Duodenal mucosa (tissue), 2 donors: Measurements from ENCODE around the gene LRCH4.
"Not testable (repeated sequence)": the region's sequence is repeated elsewhere in the genome, so short reads cannot be mapped to it uniquely, and the experiment has no call there.

Experiments used
- H3K27ac ChIP-seq: one replicate; pipeline ENCODE4 v1.7.0; 2013; ENCODE audit warnings: low read depth, low read length
- H3K27me3 ChIP-seq, 2 donors: one replicate each; pipeline ENCODE4 v1.7.0; 2013; ENCODE audit warnings: low read length in 2 of 2, control low read depth in 1 of 2; ENCODE audit not compliant: insufficient read depth in 2 of 2, control insufficient read depth in 1 of 2
- H3K36me3 ChIP-seq, 2 donors: one replicate each; pipeline ENCODE4 v1.7.0; 2013; ENCODE audit warnings: low read length in 2 of 2, control low read depth in 1 of 2; ENCODE audit not compliant: insufficient read depth in 2 of 2, control insufficient read depth in 1 of 2
- H3K4me1 ChIP-seq, 2 donors: one replicate each; pipeline ENCODE4 v1.7.0; 2013; ENCODE audit warnings: low read length in 2 of 2, control low read depth in 1 of 2; ENCODE audit not compliant: insufficient read depth in 2 of 2, control insufficient read depth in 1 of 2
- H3K4me3 ChIP-seq, 2 donors: one replicate each; pipeline ENCODE4 v1.7.0; 2013; ENCODE audit warnings: low read length in 2 of 2, low read depth in 1 of 2
- H3K9ac ChIP-seq, 2 donors: one replicate each; pipeline ENCODE4 v1.7.0; 2013; ENCODE audit warnings: low read length in 2 of 2, low read depth in 1 of 2
- H3K9me3 ChIP-seq, 2 donors: one replicate each; pipeline ENCODE4 v1.7.0; 2013; ENCODE audit warnings: low read length in 2 of 2, control low read depth in 1 of 2; ENCODE audit not compliant: control insufficient read depth in 1 of 2

LRCH4 gene

DNA sequence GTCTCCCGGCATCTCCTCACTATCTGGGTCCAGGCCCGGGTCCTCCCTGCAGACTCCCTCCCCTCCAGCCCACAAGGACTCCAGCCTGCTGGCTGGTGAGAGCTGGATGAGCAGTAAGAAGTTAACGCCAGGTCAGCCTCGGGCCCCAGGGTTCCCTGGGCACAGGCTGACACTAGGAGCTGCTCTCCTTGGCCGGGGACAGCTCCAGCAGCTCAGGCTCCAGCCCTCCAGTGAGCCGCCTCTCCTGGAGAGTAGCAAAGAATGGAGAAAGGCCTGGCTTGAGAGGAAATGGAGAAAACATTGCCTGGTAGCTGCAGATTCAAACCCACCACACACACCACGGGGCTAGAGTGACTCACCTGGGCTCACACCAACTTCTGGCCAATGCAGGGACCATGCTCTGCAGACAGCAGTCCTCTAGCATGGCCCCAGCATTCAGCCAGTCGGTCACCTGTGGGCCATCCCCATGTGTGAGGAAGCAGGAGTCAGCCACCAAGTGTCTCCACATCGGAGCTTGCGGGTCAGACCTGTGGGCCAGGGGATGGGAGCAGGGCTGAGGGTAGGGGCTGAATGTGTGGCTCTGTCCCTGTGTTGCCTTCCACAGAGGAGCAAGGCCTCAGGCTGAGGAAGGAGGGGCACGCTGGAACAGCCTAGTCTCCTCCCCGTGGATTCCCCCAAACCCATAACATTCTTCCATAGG is 18.7 kb downstream of the LRCH4 start:
- Histone ChIP-seq H3K9ac (no peak overlapping the region), H3K4me1 (peaks cover 33 to 37% of the 10 kb centered on the region in 2 donors), H3K36me3 (peaks cover 13 to 31% of the 10 kb centered on the region in 2 donors), H3K9me3 (no peaks in the 10 kb centered on the region), H3K27me3 (no peaks in the 10 kb centered on the region), H3K27ac (no peak overlapping the region), H3K4me3 (no peak overlapping the region)

DNA sequence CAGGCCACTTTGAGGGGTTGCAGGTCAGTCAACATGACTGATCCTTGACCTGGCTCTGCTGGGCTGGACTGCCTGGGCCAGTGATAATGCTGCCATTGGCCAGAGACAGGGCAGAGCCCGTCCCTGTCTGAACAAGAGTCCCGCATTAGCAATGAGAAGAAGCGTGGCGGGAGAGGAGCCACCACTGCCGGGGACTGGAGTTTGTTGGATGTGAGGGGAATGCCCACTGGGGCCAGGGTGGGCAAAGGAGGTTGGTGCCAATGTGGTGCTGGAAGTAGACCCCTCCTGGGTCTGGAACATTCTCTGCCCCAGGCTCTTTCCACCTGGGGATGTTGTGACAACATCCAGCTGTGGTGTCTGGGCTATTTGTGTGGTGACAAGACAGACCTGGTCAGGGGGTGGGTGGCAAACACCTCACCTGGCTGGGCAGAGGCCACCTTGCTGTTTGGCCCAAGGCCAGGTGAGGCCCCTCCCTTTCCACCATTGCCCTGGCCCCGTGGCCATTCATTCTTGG is 19.9 kb downstream of the LRCH4 start:
- Histone ChIP-seq H3K9ac (no peak overlapping the region), H3K4me3 (no peak overlapping the region), H3K9me3 (no peaks in the 10 kb centered on the region), H3K27me3 (no peaks in the 10 kb centered on the region), H3K4me1 (peaks cover 29 to 33% of the 10 kb centered on the region in 2 donors), H3K27ac (no peak overlapping the region), H3K36me3 (peaks cover 13 to 42% of the 10 kb centered on the region in 2 donors)

DNA sequence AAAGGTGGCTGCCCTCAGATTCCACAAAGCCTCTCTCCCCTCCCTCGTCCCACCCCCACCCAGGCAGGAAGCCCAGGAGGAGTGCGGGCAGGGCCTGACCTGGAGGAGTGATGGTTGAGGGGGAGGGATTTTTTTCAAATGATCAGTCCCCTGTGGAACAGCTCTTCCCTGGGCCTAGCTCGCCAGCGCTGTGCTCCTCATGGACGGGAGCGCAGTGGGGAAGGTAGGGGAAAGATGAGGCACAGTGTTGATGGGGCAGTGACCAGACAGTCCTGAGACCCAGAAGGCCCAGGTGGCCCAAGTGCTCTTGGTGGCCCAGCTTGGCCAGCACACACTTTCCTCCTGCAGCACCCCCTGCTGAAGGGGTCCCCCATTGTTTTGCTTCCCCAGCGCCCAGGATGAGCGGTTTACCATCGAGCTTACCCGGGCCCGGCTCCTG is 20.8 kb downstream of the LRCH4 start:
- H3K4me3 ChIP-seq = no peak overlapping the region
- peaks cover 24% of the 10 kb centered on the region in 2 donors for H3K4me1 ChIP-seq
- H3K9ac ChIP-seq = no peak overlapping the region
- no peaks in the 10 kb centered on the region for H3K9me3 ChIP-seq
- H3K36me3 ChIP-seq = peaks cover 13 to 46% of the 10 kb centered on the region in 2 donors
- no peak overlapping the region for H3K27ac ChIP-seq
- H3K27me3 ChIP-seq = no peaks in the 10 kb centered on the region

DNA sequence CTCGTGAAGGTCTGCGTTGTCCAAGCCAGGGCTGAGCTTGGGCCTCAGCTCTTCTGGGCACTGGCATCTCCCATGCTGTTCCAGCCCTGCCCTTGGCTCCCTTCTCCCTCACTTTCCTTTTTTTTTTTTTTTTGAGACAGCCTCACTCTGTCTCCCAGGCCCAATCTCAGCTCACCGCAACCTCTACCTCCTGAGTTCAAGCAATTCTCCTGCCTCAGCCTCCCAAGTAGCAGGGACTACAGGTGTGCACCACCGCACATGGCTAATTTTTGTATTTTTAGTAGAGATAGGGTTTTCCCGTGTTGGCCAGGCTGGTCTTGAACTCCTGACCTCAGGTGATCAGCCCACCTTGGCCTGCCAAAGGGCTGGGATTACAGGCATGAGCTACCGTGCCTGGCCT is 21.5 kb downstream of the LRCH4 start:
- peaks cover 19 to 21% of the 10 kb centered on the region in 2 donors for H3K4me1 ChIP-seq
- H3K27me3 ChIP-seq, H3K4me3 ChIP-seq, H3K9me3 ChIP-seq, H3K27ac ChIP-seq, H3K9ac ChIP-seq: not testable (repeated sequence)
- H3K36me3 ChIP-seq = peaks cover 13 to 49% of the 10 kb centered on the region in 2 donors

DNA sequence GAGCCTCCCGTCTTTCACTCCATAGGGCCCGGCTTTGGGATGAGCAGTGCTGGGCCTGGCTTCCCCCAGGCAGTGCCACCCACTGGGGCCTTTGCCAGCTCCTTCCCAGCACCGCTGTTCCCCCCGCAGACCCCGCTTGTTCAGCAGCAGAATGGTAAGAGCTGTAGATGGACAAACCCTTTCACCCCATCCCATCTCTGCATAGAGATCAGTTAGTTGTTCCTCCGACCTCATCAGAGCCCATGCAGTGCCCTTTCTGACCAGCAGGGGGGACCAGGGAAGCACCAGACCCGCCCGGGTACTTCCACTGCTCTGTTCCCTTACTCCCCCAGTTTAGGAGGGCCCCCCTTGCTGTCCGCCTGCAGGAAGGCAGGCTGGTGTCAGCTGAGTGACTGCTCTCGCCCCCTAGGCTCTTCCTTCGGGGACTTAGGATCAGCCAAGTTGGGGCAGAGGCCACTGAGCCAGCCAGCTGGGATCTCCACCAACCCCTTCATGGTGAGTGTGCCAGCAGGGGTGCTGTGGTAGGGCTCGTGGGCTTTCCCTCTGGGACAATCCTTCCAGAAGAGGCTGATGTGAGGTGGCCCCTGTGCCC is 22.0 kb downstream of the LRCH4 start:
- H3K9me3 ChIP-seq = no peaks in the 10 kb centered on the region
- peaks cover 14 to 16% of the 10 kb centered on the region in 2 donors for H3K4me1 ChIP-seq
- H3K9ac ChIP-seq = peak overlapping the region in 1 of 2 donors; percentile 43
- H3K4me3 ChIP-seq = no peak overlapping the region
- no peak overlapping the region for H3K27ac ChIP-seq
- H3K27me3 ChIP-seq = no peaks in the 10 kb centered on the region
- H3K36me3 ChIP-seq = peaks cover 13 to 54% of the 10 kb centered on the region in 2 donors

DNA sequence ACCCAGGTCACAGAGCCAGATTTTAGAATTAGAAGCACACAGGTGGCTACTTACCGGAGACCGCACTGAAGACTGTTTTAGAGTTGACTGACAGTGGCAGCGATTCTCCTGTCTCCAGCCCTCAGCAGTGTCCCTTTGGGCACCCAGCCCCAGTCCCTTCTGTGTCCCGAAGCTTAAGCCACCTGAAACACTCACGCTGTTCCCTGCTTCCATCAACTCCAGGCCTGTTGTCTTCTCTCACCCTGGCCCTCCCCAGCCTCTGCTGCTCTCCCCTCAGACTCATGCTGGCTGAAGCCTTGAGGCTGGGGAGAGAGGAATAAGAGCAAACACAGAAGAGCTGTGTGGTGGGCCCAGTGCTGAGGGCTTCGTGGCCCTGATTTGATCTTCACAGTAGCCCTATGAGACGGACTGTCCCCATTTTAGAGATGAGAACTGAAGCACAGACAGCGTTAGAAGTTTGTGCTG is 22.8 kb downstream of the LRCH4 start:
- no peak overlapping the region for H3K27ac ChIP-seq
- H3K4me3 ChIP-seq = no peak overlapping the region

DNA sequence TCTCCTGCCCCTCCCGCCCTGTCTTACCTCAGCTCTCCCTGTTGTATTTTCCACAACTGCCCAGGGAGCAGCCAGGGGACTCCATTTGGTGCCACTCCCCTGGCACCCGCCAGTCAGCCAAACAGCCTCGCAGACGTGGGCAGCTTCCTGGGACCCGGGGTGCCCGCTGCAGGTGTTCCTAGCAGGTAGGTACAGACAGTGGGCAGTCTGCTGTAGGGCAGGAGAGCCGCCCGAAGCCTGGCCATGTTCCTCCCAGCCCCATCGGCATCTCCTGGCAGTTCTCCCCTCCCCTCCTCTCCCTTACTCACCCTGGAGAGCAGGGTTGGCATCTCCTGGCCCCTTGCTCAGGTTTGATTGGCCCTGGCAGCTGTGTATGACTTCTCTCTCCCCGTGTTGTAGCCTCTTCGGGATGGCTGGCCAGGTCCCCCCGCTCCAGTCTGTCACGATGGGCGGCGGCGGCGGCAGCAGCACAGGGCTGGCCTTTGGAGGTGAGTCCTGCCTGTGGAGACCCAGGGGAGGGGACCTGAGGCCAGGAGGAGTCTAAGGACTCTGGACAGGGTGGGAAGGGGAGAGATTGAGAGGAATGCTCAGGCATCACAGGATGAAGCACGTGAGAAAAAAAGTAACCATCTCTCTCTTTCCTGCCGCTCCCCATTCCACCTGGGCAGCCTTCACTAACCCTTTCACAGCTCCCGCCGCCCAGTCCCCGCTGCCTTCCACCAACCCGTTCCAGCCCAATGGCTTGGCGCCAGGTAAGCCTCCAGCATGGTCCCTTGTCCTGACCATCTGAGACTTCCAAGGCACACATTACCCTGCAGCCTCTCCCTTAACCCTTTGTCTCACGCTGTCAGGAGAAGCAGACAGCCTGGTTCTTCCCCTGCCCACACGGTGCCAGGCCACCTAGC is 23.5 kb downstream of the LRCH4 start:
- H3K4me3 ChIP-seq = no peak overlapping the region
- no peaks in the 10 kb centered on the region for H3K27me3 ChIP-seq
- H3K9ac ChIP-seq = no peak overlapping the region
- peaks cover under 1 to 7% of the 10 kb centered on the region in 2 donors for H3K4me1 ChIP-seq
- H3K9me3 ChIP-seq = no peaks in the 10 kb centered on the region
- H3K27ac ChIP-seq = no peak overlapping the region
- peaks cover 13 to 55% of the 10 kb centered on the region in 2 donors for H3K36me3 ChIP-seq

More for the DNA sequence above, 22.8 kb downstream of the LRCH4 start:
- no peaks in the 10 kb centered on the region for H3K9me3 ChIP-seq
- H3K27me3 ChIP-seq = no peaks in the 10 kb centered on the region
- H3K9ac ChIP-seq = no peak overlapping the region
- peaks cover 13 to 55% of the 10 kb centered on the region in 2 donors for H3K36me3 ChIP-seq
- H3K4me1 ChIP-seq = peaks cover 7 to 10% of the 10 kb centered on the region in 2 donors

DNA sequence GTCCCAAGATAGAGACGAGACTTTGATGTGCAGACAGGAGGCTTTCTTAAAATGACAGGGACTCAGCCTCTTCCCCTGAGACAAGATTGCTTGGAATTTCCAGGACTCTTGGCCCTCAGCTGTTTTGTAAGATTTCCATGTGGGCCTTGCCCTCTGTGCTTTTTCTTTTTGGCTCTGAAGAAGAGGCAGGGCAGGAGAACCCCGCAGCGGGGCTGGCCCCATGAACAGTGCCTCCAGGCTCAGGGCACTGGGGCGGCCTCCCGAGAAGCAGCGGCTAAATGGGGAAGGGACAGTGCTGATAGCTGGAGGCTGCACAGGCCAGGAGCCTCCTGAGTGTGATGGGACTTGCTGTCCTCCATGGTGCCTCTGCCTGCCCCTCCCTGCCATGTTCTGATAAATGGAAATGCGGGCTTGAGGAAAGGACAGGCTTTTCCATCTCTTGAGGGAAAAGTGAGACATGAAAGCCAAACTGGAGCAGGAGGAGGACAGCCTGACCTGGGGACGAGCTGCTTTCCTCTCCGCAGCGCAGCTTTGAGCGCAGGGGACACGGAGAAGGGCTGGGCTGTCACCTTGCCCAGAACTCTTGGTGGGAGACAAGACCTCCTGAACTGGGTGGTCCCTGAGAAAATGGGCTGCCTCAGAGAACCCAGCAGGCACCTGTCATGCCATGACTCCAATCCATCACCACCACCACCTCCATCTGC is 24.3 kb downstream of the LRCH4 start:
- Histone ChIP-seq H3K9ac (no peak overlapping the region), H3K4me1 (peaks cover 0 to 4% of the 10 kb centered on the region in 2 donors), H3K4me3 (no peak overlapping the region), H3K27me3 (no peaks in the 10 kb centered on the region), H3K9me3 (no peaks in the 10 kb centered on the region), H3K27ac (no peak overlapping the region), H3K36me3 (peaks cover 13 to 56% of the 10 kb centered on the region in 2 donors)

DNA sequence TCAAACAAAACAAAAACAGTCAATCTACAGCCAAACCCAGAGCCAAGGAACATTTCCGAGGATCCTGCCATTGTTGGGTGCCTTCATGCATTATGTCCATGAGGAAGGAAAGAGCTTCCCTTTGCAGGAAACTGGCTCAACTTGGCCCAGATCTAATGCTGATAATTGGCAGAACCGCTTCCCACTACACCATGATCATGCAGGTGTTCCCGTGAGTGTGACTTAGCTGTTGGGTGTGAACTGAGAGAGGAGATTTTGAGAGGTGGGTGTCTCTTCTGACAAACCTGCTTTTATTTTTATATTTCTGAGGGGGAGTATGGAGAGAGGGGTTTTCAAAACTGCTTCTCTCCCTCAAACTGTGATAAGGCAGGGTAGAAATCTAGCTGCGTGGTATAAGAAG is 26.8 kb downstream of the LRCH4 start:
- peaks cover 0 to 4% of the 10 kb centered on the region in 2 donors for H3K4me1 ChIP-seq
- H3K4me3 ChIP-seq = no peak overlapping the region
- H3K36me3 ChIP-seq = peaks cover 24 to 56% of the 10 kb centered on the region in 2 donors
- H3K27me3 ChIP-seq = no peaks in the 10 kb centered on the region
- H3K9me3 ChIP-seq = no peaks in the 10 kb centered on the region
- no peak overlapping the region for H3K9ac ChIP-seq
- no peak overlapping the region for H3K27ac ChIP-seq
